Right forelimb (tissue), 1 donor: Measurements from ENCODE around the gene NPAS2.
A peak's percentile ranks its signal among the peaks of the same experiment; 100 is the strongest.

Source experiments
- DNase-seq: peaks from one replicate; pipeline ENCODE4 v3.0.0-alpha.2; 2018

NPAS2 gene

GRCh38 chr2:100796499-100797100 lies 23.3 kb upstream of the NPAS2 start:
- DNase-seq: no peak

GRCh38 chr2:100799686-100800085 lies 20.3 kb upstream of the NPAS2 start:
- no peak for DNase-seq

DNA sequence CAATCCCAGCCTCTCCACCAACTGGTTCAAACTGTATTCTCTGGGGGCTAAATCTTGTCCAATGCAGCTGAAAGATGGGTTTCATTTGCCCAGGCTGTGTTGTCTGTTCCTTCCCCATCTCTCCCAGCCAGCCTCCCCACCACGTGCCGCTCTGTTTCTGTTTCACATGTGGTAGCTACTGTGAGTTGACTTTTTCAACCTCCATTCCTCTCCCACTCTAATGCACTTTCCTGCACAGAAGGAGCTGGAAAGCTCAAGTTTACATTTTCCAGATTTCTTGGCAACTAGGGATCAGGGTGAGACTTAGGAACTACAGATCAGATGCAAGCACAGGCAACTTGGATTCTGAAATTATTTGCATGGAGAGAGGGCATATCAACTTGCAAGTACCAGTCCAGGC lies 19.0 kb upstream of the NPAS2 start:
- peak; percentile 61 for DNase-seq

DNA sequence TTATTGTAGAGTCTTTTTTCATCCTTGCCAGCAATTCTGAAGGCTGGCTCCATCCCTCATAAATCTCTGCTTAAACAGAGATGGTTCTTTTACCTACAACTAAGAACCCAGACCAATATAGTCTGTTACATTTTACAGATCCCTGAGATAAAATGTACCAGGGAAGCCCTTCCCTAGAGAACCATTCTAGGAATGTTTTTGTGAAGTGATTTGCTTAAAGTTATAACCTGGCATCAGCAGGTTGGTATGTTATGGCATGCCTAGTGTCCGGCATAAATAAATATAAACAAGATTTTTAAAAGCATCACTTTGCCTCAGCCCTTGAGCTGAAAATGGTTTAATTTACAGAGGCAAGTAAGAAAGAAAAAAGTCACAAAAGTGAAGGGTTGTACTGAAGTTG lies 18.5 kb upstream of the NPAS2 start:
- no peak for DNase-seq

DNA sequence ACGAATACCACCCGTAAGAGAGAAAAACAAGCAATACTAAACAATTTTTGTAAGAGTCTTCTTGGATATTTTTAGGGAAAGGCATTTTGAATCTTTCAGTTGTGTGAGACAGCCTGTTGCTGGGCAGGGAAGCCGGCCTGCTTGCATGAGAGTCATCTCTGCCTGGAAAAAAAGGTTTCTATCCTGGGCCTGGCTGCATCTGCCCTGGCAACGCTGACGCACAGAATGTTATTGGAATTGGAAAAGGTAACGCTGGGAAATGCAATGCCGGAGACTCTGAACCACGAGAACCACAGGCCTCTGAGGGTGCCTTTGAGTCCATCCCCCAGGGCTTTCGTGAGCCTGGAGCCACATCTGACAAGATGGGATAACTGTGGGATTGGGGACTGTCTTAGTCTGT lies 17.9 kb upstream of the NPAS2 start:
- peak; percentile 59 for DNase-seq

DNA sequence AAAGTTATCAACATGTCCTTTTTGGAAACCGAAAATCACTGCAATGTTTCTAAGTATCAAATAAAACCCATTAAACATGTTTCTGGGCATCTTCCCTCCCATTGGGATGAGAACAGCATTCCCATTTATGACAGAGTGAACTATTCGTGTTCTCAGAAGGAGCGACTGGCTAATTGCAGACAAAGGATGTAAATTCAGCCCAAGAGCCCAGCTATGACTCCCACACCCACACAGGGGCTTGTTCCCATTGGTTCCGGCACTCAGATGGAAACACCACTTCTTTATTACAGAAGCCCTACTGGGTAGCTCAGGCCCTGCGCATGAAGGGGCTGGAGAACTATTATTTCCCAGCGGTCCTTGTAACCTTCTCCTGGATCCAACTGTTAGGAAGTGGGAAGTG lies 16.6 kb upstream of the NPAS2 start:
- peak; percentile 58 for DNase-seq

GRCh38 chr2:100806550-100806949 lies 13.4 kb upstream of the NPAS2 start:
- no peak for DNase-seq

DNA sequence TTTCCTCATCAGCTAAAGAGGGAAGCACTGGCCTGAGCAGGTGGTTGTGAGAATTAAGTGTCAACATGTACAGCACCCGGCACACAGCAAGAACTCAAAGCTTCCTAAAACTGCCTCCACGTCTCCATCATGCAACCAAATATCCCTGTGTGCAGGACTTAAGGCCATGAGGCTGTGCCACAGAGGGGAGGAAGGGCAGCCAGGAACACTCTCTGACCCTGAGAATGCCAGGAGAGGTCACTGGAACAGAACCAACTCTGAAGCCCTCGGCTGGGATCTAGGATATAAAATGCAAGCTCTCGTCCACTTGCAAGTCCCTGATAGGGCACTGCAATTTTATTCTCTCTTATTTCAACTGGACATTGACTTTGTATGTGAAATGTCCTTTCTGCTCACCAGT lies 12.2 kb upstream of the NPAS2 start:
- DNase-seq: no peak

- DNase-seq: no peak
These were observed 11.4 kb upstream of the NPAS2 start for GRCh38 chr2:100808582-100808981.

GRCh38 chr2:100809506-100809905 lies 10.4 kb upstream of the NPAS2 start:
- DNase-seq: no peak

DNA sequence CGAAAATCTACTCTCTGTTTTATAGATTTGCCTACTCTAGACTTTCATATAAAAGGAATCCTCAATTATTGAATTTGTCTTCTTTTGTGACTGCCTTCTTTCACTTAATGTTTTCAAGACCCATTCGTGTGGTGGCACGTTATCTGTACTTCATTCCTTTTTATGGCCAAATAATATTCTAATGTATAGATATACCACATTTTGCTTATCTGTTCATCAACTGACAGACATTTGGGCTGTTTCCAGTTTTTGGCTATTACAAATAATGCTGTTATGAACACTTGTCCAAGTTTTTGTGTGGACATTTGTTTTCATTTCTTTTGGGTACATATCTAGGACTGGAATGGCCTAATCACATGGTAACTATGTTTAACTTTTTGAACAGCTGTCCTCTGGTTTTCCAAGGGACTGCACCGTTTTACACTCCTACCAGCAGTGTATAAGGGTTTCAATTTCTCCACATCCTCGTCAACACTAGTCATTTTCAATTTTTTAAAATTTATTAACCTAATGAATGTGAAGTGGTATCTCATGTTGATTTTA lies 9.3 kb upstream of the NPAS2 start:
- no peak for DNase-seq

DNA sequence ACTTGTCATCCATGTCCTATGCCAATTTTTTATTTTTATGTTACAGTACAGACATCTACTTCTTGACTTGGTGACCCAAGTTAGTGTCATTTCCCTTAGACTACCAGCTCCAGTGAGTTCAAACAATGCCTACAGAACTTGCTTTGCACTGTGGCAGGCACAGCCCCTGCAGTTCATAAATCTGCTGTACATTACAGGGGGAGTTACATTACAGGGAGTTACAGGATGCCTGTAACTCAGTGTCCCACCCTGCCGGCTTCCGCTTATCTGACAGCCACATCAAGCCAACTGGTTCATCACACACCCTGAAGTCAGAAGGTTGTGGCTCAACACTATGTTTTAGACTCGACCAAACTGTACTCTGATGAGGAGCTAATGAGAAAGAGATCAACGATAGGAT lies 7.8 kb upstream of the NPAS2 start:
- no peak for DNase-seq

- DNase-seq: no peak
These were observed 7.4 kb upstream of the NPAS2 start for GRCh38 chr2:100812573-100812972.

DNA sequence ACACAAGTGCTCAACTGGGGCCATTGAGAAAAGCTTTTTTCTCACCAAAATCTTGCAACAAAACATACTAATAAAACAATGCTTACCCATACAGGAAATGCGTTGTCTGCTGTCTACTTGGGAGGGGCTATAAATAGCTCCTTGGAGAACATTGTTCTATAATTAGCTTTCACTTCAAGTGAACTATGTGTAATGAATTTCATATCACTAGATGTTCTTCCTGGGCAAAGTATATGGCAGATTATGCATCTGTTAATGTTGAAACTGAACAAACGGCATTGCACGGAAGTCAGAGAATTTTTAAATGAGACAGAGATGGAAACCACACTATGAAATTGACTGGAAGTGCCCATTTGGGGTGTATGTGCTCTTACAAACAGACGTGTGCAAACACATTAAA lies 6.4 kb upstream of the NPAS2 start:
- no peak for DNase-seq

GRCh38 chr2:100814043-100814442 lies 5.9 kb upstream of the NPAS2 start:
- DNase-seq: no peak

DNA sequence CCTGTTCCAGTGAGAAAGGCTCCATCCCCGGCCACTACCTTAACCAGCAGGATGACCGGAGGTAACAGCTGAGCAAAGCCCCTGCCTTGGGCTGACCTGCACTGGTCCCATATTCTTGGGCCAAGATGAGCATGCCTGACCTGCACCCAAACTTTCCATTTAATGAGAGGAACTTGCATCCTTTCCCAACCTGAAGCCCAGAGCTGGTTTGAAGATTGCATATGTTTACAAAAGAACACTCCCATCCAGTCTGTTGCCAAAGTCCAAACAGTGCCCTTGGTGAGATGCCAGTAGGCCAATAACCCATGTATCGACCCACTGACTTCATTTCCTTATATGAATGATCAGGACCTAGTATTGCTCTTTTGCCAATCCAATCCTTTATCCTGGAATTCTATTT lies 5.5 kb upstream of the NPAS2 start:
- no peak for DNase-seq

GRCh38 chr2:100817388-100817985 lies 2.5 kb upstream of the NPAS2 start:
- no peak for DNase-seq

- no peak for DNase-seq
These were observed 1.8 kb upstream of the NPAS2 start for GRCh38 chr2:100818003-100818605.

DNA sequence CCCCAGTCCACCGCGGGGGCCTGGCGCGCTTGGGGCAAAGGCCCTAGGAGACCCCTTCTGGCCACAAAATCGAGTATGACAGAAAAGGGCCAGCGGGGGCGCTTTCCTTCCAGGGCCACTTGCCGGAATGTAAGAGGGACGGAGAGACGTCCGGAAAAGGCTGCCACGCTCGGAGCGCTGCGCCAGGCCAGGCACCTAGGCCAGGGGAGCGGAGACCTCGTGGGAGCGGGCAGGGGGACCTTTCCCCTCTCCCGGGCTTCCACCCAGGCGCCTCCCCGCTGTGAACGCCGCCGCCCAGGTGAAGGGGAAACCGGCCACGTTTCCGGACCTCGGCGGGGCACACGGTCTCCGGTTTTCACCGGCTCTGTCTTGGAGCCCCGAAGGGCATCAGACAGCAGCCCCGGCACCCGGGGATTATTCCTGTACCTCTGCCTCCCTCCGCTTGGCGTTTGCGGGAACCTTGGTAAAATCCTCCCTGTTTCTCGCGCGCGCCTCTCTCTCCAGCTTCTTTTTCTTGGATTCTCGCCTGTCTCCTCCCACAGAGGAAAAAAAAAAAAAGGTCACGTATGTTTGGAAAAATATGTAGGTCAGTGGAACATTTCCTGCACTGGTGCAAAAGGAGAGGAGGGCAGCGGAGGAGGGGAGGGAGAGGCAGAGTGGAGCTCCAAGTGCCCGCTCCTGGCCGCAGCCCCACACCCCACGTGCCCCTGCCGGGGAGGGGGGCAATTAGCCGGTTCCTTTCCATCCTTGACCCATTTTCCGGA lies 1.2 kb upstream of the NPAS2 start:
- DNase-seq: peak; percentile 79

GRCh38 chr2:100820273-100820522 lies 259 bp downstream of the NPAS2 start:
- no peak for DNase-seq

DNA sequence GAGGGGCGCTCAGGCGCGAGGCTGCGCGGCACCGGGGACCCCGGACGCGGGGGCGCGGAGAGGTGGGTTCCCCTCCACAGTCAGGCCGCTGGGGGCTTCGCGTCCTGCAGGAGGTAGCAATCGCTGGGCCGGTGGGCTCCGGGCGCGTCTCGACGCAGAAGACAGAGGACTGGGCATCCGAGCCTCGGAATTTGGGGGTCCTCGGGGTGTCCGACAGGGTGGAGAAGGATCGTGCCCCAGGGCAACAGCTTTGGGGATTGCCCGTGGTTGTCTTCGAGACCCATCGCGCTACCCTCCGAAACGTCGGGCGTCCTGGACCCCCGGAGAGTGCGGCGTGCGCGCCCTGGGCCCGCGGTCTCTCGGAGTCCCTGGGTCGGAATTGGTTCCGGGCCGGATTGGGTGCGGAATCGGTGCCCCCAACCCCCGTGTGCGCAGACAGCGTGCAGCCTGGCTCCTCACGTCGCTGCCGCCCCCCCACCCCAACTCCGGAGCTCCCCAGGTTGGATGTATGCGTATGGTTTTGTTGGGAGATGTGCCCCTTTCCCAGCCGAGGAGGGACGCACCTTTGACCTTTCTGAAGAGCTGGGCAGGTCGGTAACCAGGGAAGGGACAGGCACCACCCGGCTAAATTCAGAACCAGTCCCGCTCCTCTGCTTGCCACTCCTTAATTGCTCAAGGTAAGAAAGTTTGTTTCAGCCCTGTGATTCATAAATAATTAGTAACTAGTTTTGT lies 750 bp downstream of the NPAS2 start:
- no peak for DNase-seq

DNA sequence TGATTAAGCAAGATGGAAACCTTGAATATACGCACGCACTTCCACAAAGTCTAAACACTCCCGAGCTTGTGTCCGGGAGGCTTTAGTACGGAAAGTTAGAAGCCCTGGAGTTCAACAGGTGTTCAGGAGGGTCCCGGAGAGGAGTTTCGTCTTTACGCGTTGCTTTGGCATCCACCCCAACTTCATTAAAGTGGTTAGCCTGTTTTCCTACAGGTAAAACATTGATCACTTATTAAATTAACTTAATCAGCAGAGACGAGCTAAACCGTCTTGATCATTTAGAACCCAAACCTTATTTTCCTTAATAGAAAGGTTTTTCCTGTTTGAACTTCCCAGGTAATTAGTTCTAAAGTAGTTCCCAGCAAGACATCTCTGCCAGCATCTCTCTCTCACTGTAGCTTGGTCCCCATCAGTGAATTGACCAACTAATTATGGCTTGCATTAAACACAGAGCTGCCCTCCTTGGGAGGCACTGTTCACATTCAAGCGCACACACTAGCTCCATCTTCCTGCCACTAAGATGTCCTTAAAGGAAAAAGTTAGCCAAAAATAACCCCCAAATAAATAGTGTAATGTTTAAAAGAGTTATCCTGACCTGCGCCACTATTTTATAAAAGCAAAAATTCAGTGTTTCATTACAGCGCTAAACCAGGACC lies 1.4 kb downstream of the NPAS2 start:
- no peak for DNase-seq

GRCh38 chr2:100821911-100822265 lies 1.9 kb downstream of the NPAS2 start:
- no peak for DNase-seq
